Iris pigment epithelial cell (primary cell): ENCODE results near the gene FAM53B.

Experiments
- DNase-seq: peaks from one replicate; pipeline ENCODE4 v3.0.0-alpha.2; 2011; ENCODE audit warnings: low read depth

The FAM53B gene

DNA sequence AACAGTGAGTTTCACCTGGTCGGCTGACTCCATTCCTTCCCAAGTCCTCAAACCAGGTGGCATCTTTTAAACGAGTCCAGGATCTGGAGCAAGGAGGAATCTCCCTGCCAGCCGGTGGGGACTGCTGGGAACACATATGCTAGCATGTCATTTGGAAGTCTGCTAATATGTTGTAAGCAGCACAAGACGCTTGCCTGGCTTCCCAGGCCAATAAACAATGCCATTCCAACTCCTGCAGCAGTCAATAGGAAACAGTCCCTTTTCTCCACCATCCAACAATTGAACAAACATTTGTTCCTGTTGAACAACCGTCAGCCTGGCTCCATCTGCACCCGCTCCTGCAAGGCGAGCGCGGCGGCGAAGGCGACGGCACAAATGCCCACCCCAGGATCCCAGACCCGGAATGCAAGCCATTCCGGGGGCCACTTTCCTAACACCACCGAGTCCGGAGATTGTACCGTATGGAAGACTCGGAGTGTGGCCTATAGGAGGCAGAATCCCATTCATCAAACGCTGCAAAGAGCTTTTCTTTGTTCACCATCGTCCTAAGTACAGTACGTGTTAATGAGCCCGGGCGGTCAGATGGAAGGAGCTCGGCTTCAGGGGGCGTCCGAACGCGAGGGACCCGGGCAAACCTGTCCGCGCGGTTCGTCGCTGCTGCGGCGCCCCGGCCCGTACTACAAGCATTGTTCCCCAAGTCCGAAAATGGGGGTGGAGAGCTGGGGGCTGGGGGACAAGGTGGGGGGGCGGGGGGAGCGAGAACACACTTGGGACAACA lies 1.6 kb downstream of the FAM53B start:
- DNase-seq: peak; percentile 49

DNA sequence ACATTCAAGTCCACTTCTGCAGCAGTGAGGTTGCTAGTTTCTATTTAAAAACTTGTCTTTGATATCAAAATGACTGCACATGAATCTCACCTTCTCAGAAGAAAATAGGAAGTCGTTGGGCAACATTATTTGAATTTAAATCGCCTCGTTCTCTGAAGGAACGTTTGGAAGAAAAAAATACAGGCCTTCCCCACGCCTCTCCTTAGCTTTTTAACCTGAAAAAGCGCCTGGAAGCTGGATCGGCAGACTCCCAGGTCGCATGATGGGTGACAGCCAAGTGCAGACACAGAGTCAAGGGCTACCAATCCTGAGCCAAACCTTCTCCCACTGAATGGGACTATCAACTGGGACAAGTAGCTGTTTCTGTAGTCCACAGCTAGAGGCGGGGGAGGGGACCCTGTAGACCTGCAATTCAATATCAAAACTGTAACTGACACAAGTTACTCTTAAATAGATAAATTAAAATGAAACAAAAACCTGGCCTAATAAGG lies 2.2 kb downstream of the FAM53B start:
- DNase-seq: no peak

DNA sequence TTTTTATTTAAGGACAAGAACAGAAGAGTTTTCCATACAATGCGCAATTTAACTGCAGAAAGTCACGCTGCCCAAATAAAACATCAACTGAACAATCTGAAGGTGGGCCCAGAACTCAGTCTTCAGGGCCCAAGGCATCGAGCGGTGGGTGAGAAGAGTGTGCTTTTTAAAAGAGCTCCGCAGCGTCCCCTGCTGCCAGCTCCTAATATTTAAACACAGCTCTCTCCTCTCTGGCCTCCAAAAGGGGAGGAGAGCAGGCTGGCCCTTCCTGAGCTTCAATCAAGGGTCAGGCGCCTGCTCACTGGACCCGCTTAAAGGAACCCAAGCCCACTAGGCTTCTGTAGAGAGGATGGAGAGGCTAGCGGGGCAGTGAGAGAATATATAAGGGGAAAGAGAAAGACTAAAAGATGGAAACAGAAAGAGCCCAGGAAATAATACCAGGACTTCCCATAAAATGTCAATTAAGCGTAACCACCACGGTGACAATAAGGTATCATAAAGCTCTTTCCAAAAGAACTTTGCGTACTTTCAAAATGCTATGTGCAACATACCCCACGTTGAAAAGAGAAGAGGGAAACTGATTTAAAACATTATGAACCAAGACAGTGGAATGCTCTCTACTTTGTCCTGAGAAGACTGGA lies 2.8 kb downstream of the FAM53B start:
- DNase-seq: peak; percentile 72

GRCh38 chr10:124740369-124741280 lies 3.6 kb downstream of the FAM53B start:
- DNase-seq: peak; percentile 65

GRCh38 chr10:124739986-124740368 lies 4.2 kb downstream of the FAM53B start:
- DNase-seq: peak; percentile 15

DNA sequence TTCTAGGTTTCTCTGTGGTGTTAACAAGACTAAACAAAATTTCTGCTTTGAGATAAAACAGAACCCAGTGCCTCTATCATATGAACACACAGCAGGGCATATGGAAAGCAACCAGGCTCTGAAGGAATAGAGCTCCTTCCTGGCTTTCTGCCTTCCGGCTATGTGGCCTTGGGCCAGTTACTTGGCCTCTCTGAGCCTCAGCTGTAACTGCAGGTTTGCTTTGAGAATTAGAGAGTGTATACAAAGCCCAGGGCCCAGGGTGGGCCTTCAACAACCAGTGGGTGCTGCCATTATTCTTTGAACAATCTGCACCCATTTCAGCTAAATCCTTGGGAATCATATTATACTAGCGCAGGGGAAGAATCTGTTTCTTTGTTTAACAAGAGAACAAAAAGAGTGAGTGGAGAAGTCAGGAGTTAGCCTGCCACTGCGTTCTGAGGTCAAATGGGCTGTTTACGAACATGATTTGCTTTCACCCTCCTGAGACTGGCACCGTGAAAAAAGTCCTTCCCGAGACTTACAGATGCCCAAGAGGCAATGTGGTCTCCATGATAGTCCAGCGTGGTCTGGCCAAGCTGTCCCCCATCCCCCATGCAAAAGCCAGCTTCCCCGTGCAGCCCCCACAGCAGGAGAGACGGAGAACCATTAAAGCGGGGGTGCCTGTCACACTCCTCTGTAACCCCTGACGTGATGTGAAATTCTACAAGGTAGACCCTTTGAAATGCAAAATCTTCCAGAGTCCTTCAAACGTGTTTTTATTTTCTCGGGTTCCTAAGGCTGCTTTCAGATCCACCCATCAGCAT lies 4.9 kb downstream of the FAM53B start:
- DNase-seq: peak; percentile 15

GRCh38 chr10:124738441-124738840 lies 5.7 kb downstream of the FAM53B start:
- no peak for DNase-seq

- no peak for DNase-seq
These were observed 6.5 kb downstream of the FAM53B start for GRCh38 chr10:124737708-124738107.

GRCh38 chr10:124737221-124737620 lies 7.0 kb downstream of the FAM53B start:
- DNase-seq: no peak

DNA sequence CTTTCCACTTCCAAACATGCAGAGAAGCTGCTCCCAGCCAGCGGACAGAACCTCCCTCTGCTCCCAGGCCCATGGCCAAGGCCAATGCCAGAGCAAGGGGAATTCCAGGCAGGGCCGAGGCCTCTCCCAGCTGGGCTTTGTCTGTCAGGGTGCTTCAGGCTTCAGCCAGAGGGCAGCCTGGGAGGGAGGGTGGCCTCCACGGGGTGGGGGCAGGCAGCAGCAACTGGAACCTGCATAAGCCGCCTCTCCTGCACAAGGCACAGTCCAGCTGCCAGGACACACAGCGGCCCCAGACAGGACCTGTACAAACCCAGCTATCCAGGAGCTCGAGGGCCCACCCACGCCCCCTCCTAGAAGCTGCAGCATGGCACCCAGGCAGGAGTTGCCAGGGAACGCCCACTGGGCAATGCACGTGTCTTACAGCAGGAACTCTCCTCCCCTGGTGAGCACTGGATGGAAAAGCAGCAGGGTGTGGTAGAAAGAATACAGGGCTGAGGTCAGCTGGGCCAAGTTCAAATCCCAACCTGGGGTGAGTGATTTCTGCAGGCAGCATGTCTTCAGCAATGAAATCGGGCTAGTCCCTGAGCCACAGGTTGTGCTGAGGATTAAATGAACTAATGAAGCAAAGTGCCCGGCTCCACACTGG lies 7.6 kb downstream of the FAM53B start:
- DNase-seq: peak; percentile 70

DNA sequence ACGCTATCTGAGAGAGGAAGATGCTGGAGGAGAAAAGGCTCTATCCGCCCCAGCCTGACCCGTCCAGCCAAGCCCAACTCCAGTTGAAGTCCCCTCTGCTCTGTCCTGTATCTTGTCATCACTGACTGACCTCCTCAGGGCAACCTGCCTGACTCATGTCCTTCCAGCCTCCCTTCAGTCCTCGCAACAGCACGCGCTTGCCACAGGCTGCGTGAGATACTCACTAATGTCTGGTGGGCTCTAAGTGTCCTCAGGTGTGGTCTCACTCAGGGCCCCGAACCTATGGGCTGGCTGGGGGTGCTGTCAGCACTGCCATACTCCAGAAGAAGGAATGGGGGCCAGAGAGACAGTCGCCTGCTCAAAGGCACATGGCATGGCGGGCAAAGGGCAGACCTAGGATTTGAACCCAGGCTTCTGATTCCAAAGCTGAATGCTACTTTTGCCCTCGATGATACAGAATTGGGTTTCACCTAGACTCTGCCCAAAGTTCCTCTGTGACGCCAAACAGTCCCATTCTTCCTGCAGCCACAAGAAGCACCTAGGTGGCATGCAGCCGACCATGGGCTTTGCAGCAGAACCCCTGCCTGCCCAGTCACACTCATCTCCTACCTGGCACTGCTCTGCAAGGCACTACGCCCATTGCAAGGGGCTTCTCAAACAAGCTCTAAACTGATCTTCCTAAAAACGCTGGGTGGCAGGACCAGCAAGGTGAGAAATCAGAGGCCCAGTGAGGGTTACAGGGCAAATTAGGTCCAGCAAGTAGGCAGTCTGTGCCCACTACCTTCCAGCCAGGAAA lies 8.5 kb downstream of the FAM53B start:
- no peak for DNase-seq

GRCh38 chr10:124734311-124735166 lies 9.6 kb downstream of the FAM53B start:
- no peak for DNase-seq

GRCh38 chr10:124733571-124734245 lies 10.5 kb downstream of the FAM53B start:
- no peak for DNase-seq

- peak; percentile 73 for DNase-seq
These were observed 11.1 kb downstream of the FAM53B start for GRCh38 chr10:124732931-124733570.

DNA sequence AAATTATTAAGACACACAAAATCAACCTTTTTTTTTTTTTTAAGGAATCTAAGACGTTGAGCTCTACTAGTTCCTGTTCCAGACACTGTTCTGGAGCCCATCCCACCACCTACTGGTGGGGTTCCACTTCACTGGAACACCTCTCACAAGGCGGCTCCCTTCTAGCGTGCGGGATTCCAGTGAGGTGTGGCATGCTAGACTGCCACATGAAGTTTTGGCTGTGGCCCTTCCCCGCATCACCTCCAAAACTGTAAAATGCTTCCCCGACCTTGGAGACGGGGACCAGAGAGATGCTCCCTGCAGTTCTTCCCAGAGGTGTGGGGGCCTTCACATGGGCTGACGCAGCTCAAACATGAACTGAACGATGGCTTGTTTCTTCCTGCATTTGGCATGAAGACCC lies 12.6 kb downstream of the FAM53B start:
- DNase-seq: no peak

DNA sequence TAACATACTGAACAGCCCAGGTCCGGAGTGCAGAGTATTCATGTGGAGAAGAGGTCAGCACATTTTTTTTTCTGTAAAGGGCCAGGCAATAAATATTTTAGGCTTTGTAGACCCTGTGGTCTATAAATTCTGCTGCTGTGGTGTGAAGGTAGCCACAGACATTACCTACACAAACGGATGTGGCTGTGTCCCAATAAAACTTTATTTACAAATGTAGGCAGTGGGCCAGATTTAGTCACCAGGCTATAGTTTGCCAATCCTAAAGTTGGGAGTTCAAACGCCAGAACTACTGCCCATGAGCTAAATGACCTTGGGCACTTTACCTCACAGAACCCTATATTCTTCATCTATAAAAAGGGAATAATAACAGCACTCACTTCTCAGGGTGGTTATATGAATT lies 13.4 kb downstream of the FAM53B start:
- no peak for DNase-seq

- DNase-seq: no peak
These were observed 15.1 kb downstream of the FAM53B start for GRCh38 chr10:124728830-124729661.
